Measurements from ENCODE around the gene GPSM3. TPM values are rescaled to one million over a fixed set of nuclear protein-coding genes. Genes with fewer than 3 reads are reported as not detected.

GPSM3 gene
- polyA plus RNA-seq, 1 donor (not counting 4 experiments of a cell fraction or from before 2014, with no cell fraction given), result 3.6 TPM

GRCh38 chr6:32152769-32153563, 39.5 kb downstream of the GPSM3 start:
- Histone ChIP-seq H3K36me3 (ENCODE audit: control insufficient read depth in 2 of 2, extremely low read depth in 1 of 2, insufficient read depth in 2 of 2, low read length in 2 of 2) (peaks cover 3 to 11% of the 10 kb centered on the region in 2 experiments), H3K27ac (ENCODE audit: control insufficient read depth, insufficient read depth, low read length) (peak overlapping the region; percentile 81), H3K79me2 (ENCODE audit: control insufficient read depth, insufficient read depth, low read length) (peaks cover 2% of the 10 kb centered on the region), H3K4me1 (ENCODE audit: control insufficient read depth, extremely low read depth, insufficient read depth, low read length) (peaks cover 20% of the 10 kb centered on the region), H3K4me2 (ENCODE audit: control insufficient read depth, extremely low read depth, insufficient read depth, low read depth, low read length) (peak overlapping the region; percentile 99), H2AFZ (ENCODE audit: control insufficient read depth, low read length) (peak overlapping the region; percentile 97), H3K4me3 (ENCODE audit: control insufficient read depth in 2 of 3, extremely low read depth in 1 of 3, insufficient read depth in 2 of 3, low read depth in 1 of 3, low read length in 3 of 3) (peak overlapping the region; percentile 71 to 99 (median 96)), H4K20me1 (ENCODE audit: control insufficient read depth, extremely low read depth, insufficient read depth, low read length) (no peaks in the 10 kb centered on the region), H3K9me1 (ENCODE audit: control insufficient read depth, extremely low read depth, insufficient read depth, low read length) (no peaks in the 10 kb centered on the region), H3K9me3 (ENCODE audit: control insufficient read depth, low read depth, low read length) (no peaks in the 10 kb centered on the region), H3K9ac (ENCODE audit: control insufficient read depth, extremely low read depth, insufficient read depth, low read length) (peak overlapping the region; percentile 92), H3K27me3 (ENCODE audit: control insufficient read depth, extremely low read depth, insufficient read depth, low read length) (peaks cover 4% of the 10 kb centered on the region)
- TF ChIP-seq EZH2 (IDR thresholded peaks at IDR 0.05; ENCODE audit: low read length), result no peak
- TF ChIP-seq CTCF (optimal IDR thresholded peaks at IDR 0.05 in 1 of 3, IDR thresholded peaks at IDR 0.05 in 1 of 3, conservative IDR thresholded peaks at IDR 0.05 in 1 of 3; ENCODE audit: extremely low read depth in 1 of 3, insufficient read depth in 2 of 3, low read length in 3 of 3), result no peak
- no peak for DNase-seq (ENCODE audit: low read depth, low spot score)
- dilution Hi-C loops (cut with MboI; ENCODE audit: extremely low pct_ligation_motif_present, low sequenced_read_pairs), result no loop called here
- no peak for FAIRE-seq

DNA sequence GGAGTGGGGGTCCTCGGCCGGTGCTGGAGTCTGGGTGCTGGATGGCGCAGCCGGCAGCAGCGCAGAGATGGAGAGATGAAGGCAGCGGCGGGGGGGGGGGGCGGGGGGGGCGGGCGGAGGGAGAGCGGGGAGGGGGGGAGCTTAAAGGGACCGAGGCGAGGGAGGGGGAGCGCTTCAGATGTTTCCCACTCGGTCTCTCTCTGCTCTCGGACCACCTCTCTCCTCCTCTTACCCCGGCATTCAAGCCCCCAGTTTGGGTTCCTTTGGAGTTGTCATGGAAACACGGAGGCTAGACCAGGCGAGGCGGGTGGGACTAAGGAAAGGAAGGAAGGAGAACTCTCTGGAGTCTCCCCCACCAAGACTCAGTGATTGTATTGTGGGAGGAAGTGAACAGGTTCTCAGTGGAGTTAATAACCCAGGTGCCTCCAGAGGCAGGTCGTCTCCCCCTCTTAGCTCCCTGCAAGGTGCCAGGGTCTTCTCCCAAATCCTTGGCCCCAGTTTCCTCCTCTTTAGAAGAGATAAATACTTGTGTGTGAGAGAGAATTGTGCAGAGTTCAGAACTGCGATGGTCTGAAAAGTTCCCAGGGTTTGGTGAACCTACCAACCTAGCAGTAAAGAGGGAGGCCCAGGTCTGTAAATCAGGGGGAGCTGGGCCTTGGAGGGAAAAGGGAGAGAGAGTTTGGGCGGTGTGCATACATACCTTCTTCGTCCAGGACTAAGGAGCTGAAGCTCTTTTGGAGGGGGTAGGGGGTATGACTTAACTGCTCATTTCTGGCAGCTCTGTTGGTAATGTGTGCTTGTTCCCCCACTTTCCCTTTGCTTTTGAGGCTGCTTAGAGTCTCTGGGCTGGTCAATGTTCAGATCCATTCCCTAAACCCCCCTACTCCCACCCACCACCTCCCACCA, 40.3 kb downstream of the GPSM3 start, which contains the start of gene PRRT1:
TSS of gene PRRT1 (minus strand) at position 77 of the 906 bp plus-strand sequence. CDS start 112 bp downstream, outside the sequence.
- no peak for FAIRE-seq
- peak within 1 kb of the TSS; percentile 92 for H3K9ac ChIP-seq (ENCODE audit: control insufficient read depth, extremely low read depth, insufficient read depth, low read length)
- H3K4me1 ChIP-seq (ENCODE audit: control insufficient read depth, extremely low read depth, insufficient read depth, low read length), result peaks cover 20% of the 10 kb centered on the region
- H2AFZ ChIP-seq (ENCODE audit: control insufficient read depth, low read length), result peak within 1 kb of the TSS; percentile 35
- peak within 1 kb of the TSS; percentile 81 for H3K27ac ChIP-seq (ENCODE audit: control insufficient read depth, insufficient read depth, low read length)
- peaks cover 0 to 4% of the 10 kb centered on the region in 2 experiments for H3K36me3 ChIP-seq (ENCODE audit: control insufficient read depth in 2 of 2, extremely low read depth in 1 of 2, insufficient read depth in 2 of 2, low read length in 2 of 2)
- peaks cover 2% of the 10 kb centered on the region for H3K79me2 ChIP-seq (ENCODE audit: control insufficient read depth, insufficient read depth, low read length)
- peak within 1 kb of the TSS; percentile 99 for H3K4me2 ChIP-seq (ENCODE audit: control insufficient read depth, extremely low read depth, insufficient read depth, low read depth, low read length)
- no peaks in the 10 kb centered on the region for H3K9me1 ChIP-seq (ENCODE audit: control insufficient read depth, extremely low read depth, insufficient read depth, low read length)
- no peaks in the 10 kb centered on the region for H4K20me1 ChIP-seq (ENCODE audit: control insufficient read depth, extremely low read depth, insufficient read depth, low read length)
- TF ChIP-seq EZH2 (IDR thresholded peaks at IDR 0.05; ENCODE audit: low read length) (no peak), CTCF (optimal IDR thresholded peaks at IDR 0.05 in 1 of 3, IDR thresholded peaks at IDR 0.05 in 1 of 3, conservative IDR thresholded peaks at IDR 0.05 in 1 of 3; ENCODE audit: extremely low read depth in 1 of 3, insufficient read depth in 2 of 3, low read length in 3 of 3) (no peak)
- DNase-seq (ENCODE audit: low read depth, low spot score), result no peak
- H3K4me3 ChIP-seq (ENCODE audit: control insufficient read depth in 2 of 3, extremely low read depth in 1 of 3, insufficient read depth in 2 of 3, low read depth in 1 of 3, low read length in 3 of 3), result peak within 1 kb of the TSS in 2 of 3 experiments; percentile 96 to 99
- peaks cover 4% of the 10 kb centered on the region for H3K27me3 ChIP-seq (ENCODE audit: control insufficient read depth, extremely low read depth, insufficient read depth, low read length)
- dilution Hi-C loops (cut with MboI; ENCODE audit: extremely low pct_ligation_motif_present, low sequenced_read_pairs), result no loop called here
- H3K9me3 ChIP-seq (ENCODE audit: control insufficient read depth, low read depth, low read length), result no peaks in the 10 kb centered on the region
